GM19397 (cell line): ENCODE measurements around the gene TTC3.
"Not testable (repeated sequence)": the region's sequence is repeated elsewhere in the genome, so short reads cannot be mapped to it uniquely, and the experiment has no call there.

Experiments used
- ATAC-seq: cut with Tn5 transposase; IDR thresholded peaks from one replicate; pipeline ENCODE4 v1.9.1; 2021; ENCODE audit warnings: mild to moderate bottlenecking, moderate library complexity; ENCODE audit not compliant: unreplicated experiment

TTC3 gene

DNA sequence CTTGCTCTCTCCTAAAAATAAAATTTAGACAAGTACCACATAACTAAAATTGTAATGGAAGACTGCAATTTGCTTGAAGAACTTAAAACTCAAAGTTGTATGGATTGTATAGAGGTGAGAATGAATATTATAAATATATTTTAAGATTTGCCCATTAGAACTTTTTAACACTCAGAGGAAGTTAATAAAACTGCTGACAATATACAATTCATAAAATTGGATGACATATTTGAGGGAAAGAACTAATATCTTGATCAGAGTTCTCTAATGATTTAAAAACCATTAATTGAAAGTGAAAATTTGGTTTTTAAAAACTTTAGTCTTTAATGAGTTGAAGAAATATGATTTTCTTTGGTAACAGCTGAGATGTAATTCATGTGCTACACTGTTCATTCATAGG, 20.9 kb downstream of the TTC3 start:
- ATAC-seq: no peak

DNA sequence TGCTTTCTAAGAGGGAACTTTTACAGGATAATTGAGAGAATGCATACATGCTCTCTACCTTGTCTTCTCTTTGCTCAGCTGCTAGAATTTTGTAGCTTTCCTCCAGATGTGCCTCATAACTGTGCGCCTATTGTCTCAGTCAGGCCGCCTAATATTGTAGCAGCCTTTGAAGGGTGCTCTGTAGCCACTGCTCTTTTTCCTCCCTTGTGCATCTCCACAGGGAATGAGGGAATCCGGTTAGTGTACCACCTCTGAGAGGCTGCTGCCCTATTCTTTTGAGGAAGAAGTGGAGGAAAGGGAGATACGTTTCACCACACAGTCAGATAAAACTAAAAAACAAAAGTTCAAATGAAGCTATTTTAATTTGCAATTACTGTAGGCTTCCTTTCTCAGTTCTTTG, 22.8 kb downstream of the TTC3 start:
- no peak for ATAC-seq

DNA sequence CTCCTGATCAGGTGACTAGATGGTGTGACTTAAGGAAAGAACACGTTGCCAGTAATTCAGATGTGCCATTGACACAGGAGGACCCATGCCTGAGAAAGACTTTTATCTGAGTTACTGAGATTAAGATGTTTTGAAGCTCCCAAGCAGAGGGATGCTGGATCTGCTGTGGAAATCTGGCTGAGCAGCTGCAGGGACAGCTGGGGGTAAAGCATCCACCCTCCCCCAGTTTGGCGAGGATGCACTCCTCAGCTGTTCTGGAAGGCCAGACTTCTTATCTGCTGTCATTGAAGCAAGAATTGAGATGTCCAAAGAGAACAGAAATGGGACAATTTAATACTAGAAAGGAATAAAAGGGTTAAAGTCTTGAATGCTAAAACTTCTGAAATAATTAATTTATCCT, 25.7 kb downstream of the TTC3 start:
- no peak for ATAC-seq

DNA sequence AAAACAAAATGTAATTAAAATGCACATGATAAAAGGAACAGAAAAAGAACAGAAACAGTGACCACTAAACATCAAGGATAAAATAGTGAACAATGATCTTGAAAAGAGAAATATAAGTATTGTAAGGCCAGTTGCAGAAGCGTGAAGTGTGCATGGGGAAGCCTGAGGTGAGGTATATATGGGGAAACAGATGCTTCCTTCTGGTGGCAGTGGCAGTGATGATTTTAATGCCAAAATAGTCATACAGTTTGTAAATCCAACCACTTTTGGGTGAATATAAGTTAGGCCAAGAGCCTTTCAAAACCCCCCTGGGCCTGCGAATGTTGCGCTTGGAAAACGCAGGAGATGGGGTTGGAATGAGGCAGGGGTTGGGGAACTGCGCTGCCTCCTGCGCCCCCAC, 27.3 kb downstream of the TTC3 start:
- ATAC-seq: no peak

DNA sequence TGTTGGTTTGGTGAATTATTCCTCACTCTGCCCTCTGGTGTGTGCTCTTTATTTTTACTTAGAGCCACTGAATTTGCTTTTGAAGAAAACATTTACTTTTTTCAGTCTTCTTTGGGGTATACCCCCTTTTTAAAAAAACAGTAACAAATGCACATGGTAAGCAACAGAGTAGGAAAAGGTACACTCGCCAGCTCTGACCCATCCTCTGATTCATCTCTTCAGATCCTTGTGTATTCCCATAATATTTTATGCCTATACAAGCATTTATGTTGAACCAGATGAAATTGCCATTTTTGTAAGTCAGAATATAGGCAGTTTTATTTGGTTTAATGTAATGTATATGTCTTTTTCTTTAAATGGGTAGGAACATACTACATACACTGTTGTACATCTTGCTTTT, 28.3 kb downstream of the TTC3 start:
- ATAC-seq: no peak

DNA sequence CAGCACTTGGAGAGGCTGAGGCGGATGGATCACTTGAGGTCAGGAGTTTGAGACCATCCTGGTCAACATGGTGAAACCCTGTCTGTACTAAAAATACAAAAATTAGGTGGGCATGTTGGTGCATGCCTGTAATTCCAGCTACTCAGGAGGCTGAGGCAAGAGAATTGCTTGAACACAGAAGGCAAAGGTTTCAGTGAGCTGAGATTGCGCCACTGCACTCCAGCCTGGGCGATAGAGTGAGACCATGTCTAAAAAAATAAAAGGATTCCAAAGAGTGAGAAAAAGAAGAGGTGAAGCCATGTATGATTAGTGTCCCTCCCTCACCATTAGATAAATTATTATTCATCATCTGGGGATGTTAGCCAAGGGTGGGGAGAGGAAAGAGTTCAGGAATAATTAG, 29.7 kb downstream of the TTC3 start:
- ATAC-seq: not testable (repeated sequence)

DNA sequence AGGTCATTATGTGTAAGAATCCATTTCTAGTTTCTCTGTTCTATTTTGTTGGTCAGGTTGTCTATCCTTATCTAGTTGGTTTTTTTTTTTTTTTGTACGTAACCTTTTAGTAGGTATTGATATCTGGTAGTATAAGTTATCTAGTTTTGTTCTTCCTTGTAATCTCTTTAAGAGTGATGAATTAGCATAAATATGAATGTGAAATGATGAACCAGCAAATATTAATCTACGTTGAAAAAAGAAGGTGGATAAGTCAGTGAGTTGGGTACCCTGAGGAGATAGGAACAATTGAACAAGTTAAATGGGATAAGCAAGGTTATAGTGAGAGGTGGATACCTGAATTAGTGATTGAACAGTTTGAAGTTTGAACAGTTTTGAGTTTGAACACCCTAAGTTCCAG, 33.9 kb downstream of the TTC3 start:
- no peak for ATAC-seq

DNA sequence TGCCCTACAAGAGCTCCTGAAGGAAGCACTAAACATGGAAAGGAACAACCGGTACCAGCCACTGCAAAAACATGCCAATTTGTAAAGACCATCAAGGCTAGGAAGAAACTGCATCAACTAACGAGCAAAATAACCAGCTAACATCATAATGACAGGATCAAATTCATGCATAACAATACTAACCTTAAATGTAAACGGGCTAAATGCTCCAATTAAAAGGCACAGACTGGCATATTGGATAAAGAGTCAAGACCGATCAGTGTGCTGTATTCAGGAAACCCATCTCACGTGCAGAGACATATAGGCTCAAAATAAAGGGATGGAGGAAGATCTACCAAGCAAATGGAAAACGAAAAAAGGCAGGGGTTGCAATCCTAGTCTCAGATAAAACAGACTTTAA, 38.0 kb downstream of the TTC3 start:
- not testable (repeated sequence) for ATAC-seq

DNA sequence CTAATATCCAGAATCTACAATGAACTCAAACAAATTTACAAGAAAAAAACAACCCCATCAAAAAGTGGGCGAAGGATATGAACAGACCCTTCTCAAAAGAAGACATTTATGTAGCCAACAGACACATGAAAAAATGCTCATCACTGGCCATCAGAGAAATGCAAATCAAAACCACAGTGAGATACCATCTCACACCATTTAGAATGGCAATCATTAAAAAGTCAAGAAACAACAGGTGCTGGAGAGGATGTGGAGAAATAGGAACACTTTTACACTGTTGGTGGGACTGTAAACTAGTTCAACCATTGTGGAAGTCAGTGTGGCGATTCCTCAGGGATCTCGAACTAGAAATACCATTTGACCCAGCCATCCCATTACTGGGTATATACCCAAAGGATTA, 41.2 kb downstream of the TTC3 start:
- not testable (repeated sequence) for ATAC-seq

DNA sequence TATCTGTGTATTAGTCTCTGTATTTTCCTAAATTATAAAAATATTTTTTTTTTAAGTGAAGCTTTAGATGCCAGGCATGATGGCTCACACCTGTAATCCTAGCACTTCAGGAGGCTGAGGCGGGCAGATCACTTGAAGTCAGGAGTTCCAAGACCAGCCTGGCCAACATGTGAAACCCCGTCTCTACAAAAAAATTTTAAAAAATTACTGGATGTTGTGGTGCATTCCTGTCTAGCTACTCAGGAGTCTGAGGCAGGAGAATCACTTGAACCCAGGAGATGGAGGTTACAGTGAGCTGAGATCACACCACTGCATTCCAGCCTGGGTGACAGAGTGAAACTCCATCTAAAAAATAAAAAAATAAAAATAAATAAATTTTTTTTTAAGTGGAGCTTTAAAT, 43.4 kb downstream of the TTC3 start:
- not testable (repeated sequence) for ATAC-seq

DNA sequence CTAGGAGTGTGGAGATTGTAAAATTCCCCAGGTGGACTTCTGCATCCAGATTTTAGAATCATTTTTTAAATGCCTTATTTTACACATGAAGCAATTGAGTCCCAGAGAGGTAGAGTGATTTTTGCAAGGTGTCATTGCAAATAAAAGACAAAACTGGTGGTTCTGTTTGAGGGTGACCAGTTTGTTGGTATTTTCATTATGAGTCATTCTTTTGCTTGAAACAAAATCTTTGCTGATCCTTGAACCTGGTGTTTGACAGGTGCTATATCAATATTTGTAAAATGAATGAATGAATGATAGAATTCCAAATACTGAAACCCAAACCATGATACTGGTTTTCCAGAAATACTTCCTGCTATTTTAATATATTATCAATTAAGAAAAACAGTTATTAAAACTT, 44.1 kb downstream of the TTC3 start:
- no peak for ATAC-seq

DNA sequence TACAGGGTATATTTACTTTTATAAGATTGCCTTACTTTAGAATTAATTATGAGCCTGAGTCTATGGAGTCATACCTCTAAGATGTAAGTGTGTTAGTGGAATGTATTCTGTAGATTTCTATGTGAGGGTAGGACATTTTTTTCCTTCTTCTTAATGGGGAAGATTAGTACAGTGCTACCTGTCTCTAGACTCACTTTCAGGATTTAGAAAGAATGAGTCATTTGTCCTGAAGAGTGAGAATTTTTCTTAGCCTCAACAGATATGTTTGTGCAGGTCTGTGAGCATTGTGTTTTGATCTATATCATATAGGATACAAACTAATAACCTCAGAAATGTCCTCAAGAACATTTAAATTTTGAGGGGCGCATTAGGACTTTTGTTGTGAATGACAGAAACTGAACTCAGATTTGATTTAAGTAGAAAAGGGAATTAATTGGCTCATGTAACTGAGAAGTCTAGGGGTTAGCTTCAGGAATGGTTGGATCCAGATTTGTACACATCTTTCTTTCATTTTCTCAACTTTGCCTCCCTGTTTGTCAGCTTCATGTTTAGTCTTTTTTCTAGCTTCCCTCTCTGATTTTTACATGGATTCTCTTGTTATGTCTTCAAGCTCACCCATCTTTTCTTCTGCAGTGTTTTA, 45.3 kb downstream of the TTC3 start:
- no peak for ATAC-seq

DNA sequence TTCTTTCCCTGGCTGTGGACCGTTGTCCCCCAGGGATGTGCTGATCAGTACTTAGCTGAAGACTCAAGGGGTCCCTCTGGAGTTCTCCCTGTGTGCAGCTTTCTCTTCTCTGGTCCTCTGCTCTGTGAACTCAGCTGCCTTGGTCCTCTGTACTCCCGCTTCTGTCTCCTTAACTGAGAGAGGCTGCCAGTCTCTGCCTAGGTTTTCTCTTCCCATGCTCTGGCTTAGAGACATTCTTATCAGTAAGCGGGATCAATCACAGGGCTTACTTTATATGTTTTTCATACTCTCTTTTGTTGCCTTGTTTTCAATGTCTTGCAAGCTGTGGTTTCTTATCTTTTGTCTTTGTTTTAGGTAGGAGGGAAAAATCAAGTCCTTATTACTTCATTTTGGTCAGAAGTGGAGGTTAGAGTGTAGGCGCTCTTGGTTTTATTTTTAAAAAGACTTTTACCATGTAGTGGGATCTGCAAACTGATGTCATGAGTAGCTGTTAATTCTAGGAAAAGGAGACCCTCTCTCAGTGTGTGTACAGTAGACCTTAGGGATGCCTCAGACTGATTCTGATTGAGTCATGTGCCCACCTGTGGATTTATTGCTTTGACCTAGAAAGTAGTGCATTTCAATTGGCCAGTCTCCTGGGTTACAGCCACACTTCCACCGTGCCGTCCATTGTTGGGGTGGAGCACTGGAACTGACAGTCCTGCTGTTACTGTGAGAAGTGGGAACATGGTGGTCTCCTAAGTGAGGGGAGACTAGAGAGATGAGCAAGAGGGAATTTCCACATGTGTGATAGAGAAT, 46.6 kb downstream of the TTC3 start:
- no peak for ATAC-seq

DNA sequence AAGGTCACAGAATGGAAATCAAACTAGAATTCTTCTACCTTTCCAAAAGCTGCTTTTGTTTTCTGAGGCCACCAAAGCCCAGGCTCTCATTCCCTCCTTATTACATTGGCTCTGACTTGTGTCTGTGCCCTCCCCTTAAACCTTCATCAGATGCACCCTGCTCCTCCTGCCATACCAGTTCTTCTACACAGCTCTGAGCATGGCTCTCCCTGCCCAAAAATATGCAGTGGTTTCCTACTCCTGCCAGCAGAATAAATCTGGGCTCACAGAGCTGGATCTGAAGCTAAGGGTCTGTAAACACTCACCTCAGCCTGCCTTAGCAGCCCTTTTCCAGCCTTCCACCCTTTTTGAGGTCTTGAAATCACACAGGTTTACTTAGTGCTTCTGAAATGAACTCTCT, 55.0 kb downstream of the TTC3 start:
- ATAC-seq: no peak

DNA sequence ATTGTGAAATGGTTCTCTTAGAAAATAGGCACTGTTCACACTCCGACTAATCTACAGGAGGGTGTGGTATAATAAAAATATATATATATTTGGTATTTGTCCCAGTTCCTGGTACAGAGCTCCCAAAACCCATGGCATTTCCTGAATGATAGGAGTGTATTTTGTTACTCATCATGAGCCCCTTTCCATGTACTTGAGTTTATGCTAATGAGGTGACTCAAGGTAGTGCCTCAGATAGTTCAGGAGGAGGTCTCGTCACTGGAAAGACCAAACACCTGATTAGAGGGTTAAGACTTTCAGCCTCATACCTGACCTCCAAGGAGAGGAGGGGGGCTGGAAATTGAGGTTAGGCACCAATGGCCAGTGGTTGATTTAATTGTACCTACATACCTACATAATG, 57.9 kb downstream of the TTC3 start:
- no peak for ATAC-seq

DNA sequence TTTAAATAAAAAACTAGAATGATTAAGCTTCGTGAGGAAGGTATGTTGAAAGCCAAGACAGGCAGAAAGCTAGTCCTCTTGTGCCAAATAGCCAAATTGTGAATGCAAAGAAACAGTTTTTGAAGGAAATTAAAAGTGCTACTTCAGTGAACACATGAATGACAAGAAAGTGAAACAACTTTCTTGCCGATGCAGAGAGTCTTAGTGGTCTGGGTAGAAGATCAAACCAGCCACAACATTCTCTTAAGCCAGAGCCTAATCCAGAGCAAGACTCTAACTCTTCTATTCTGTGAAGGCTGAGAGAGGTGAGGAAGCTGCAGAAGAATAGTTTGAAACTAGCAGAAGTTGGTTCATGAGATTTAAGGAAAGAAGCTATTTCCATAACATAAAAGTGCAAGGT, 63.2 kb downstream of the TTC3 start:
- ATAC-seq: no peak

DNA sequence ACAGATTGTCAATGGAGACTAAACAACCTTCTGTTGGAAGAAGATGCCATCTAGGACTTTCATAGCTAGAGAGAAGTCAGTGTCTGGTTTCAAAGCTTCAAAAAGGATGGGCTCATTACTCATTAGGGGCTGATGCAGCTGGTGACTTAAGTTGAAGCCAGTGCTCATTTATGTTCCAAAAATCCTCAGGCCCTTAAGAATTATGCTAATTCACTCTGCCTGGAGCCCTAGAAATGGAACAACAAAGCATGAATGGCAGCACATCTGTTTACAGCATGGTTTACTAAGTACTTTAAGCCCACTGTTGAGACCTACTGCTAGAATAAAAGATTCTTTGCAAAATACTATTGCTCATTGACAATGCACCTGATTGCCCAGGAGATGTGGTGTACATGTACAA, 63.7 kb downstream of the TTC3 start:
- ATAC-seq: no peak

DNA sequence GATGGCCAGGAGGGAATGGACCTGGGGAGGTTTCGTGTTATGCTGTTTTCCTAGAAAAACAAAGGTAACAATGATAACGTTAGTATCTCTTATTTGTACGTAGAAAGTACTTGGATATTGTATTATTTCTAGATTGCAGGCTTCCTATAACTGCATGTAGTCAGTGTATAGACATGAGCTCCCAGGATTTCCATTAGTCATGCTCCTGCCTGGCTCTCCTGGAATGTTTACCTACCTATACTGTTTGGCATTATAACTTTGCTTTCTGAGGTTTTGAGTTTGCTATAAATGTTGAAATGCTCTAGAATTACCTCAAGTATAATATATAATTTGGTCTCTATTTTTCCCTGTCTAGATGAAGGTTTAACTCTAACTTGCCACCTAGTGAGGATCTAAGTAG, 66.1 kb downstream of the TTC3 start:
- ATAC-seq: no peak

DNA sequence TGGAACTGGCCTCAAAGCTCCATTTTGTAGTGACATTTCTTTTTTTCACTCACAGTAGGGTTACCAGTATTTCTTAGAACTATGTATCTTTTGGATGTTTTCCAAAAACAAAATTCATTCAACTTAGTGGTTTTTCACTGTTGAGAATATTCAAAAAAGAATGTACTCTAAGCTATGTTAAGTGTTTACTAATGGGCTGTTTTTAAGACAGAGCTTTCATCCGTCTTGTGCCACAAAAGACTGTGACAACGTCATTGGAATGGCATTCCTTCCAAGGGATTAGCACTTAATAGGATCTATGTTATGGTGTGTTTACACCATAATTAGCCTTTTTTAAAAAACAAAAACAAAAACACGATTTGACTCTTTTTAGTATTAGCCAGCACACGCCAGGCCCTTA, 66.8 kb downstream of the TTC3 start:
- no peak for ATAC-seq

DNA sequence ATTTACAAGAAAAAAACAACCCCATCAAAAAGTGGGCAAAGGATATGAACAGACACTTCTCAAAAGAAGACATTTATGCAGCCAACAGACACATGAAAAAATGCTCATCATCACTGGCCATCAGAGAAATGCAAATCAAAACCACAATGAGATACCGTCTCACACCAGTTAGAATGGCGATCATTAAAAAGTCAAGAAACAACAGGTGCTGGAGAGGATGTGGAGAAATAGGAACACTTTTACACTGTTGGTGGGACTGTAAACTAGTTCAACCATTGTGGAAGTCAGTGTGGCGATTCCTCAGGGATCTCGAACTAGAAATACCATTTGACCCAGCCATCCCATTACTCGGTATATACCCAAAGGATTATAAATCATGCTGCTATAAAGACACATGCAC, 70.3 kb downstream of the TTC3 start:
- ATAC-seq: not testable (repeated sequence)

DNA sequence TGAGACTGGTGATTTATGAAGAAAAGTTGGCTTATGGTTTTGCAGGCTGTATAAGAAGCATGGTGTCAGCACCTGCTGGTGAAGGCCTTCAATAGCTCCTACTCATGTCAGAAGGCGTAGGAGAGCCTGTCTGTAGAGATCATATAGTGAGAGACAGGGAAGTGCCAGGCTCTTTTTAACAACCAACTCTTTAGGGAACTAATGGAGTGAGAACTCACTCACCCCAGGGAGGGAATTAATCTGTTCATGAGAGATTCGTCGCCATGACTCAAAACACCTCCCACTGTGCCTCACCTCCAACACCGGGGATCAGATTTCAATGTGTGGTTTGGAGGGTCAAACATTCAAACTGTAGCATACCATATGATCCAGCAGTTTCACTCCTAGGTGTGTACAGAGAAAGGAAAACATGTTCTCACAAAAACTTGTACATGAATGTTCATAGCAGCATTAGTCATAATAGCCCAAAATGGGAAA, 72.6 kb downstream of the TTC3 start:
- ATAC-seq: no peak
